Activated CD4-positive, alpha-beta T cell treated with anti-CD3 and anti-CD28 coated beads, Interleukin-10, Interleukin-2, amounts not matched to agents 100 ng/mL and 50 ng/mL, durations not matched to agents 16 hours and 8 hours (primary cell): ENCODE measurements around the gene USP37.

Experiments used
- DNase-seq: peaks from one replicate; pipeline ENCODE4 v3.0.0-alpha.2; 2020

The USP37 gene

GRCh38 chr2:218471982-218472381 lies 96.2 kb downstream of the USP37 start:
- DNase-seq: no peak

- DNase-seq: no peak
Observed at GRCh38 chr2:218471036-218471435, 97.1 kb downstream of the USP37 start.

- DNase-seq: no peak
Observed at GRCh38 chr2:218470448-218470847, 97.7 kb downstream of the USP37 start.

- no peak for DNase-seq
Observed at GRCh38 chr2:218465987-218466633, 102.0 kb downstream of the USP37 start.

GRCh38 chr2:218458598-218458997 lies 109.6 kb downstream of the USP37 start:
- DNase-seq: no peak

GRCh38 chr2:218456849-218457248 lies 111.3 kb downstream of the USP37 start:
- no peak for DNase-seq

- no peak for DNase-seq
Observed at GRCh38 chr2:218452079-218452478, 116.1 kb downstream of the USP37 start.

- no peak for DNase-seq
Observed at GRCh38 chr2:218448934-218449333, 119.2 kb downstream of the USP37 start.

GRCh38 chr2:218447072-218447471 lies 121.1 kb downstream of the USP37 start:
- no peak for DNase-seq

GRCh38 chr2:218446547-218446946 lies 121.6 kb downstream of the USP37 start:
- no peak for DNase-seq

- no peak for DNase-seq
Observed at GRCh38 chr2:218445602-218446001, 122.5 kb downstream of the USP37 start.

- DNase-seq: no peak
Observed at GRCh38 chr2:218444692-218445357, 123.3 kb downstream of the USP37 start.

GRCh38 chr2:218438596-218438995 lies 129.6 kb downstream of the USP37 start:
- no peak for DNase-seq

GRCh38 chr2:218437969-218438368 lies 130.2 kb downstream of the USP37 start:
- DNase-seq: no peak

- DNase-seq: no peak
Observed at GRCh38 chr2:218436992-218437391, 131.2 kb downstream of the USP37 start.

GRCh38 chr2:218435003-218435982 lies 132.9 kb downstream of the USP37 start:
- no peak for DNase-seq

- DNase-seq: no peak
Observed at GRCh38 chr2:218434456-218434855, 133.7 kb downstream of the USP37 start.

- no peak for DNase-seq
Observed at GRCh38 chr2:218432676-218433365, 135.3 kb downstream of the USP37 start.

- no peak for DNase-seq
Observed at GRCh38 chr2:218431878-218432277, 136.3 kb downstream of the USP37 start.

GRCh38 chr2:218430721-218431120 lies 137.4 kb downstream of the USP37 start:
- DNase-seq: no peak

- no peak for DNase-seq
Observed at GRCh38 chr2:218429911-218430692, 138.0 kb downstream of the USP37 start.
